GM18507 (cell line): ENCODE data around the gene BBS12.
"Not testable (repeated sequence)": the region's sequence is repeated elsewhere in the genome, so short reads cannot be mapped to it uniquely, and the experiment has no call there.

Experiments used
- DNase-seq: peaks from one replicate; pipeline ENCODE4 v3.0.0; 2011; ENCODE audit warnings: low read depth; ENCODE audit not compliant: insufficient read length; ENCODE audit errors: extremely low spot score
- FAIRE-seq: peaks from 2 replicates; lab custom pipeline; 2011; peaks lifted over from hg19 to GRCh38; lab: Jason Lieb, UNC

BBS12 gene

DNA sequence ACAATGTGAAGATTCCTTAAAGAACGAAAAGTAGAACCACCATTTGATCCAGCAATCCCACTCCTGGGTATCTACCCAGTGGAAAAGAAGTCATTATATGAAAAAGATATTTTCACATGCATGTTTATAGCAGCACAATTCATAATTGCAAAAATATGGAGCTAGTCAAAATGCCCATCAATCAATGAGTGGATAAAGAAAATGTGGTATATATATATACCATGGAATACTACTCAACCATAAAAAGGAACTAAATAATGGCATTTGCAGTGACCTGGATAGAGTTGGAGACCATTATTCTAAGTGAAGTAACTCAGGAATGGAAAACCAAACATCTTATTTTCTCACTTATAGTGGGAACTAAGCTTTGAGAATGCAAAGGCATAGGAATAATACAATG lies 54.4 kb downstream of the BBS12 start:
- DNase-seq, FAIRE-seq: not testable (repeated sequence)

DNA sequence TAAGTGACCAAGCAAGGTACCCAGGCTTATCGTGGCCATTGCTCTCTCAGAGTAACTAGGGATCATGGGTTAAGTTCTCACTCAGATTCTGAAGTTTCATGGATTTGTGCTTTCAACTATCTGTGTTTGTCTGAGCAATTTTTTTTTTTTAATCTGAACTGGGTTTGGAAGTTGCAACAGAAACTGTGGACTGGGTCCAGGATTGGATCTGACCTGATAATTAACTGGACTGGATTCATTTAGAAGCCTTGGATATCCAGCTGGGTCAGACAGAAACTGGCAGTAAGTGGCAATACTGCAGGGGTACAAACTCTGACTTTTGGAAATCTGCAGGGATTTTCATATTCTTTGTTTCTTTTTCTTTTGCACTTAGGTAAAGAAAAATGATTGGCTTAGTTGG lies 55.4 kb downstream of the BBS12 start:
- no peak for FAIRE-seq
- DNase-seq, result no peak

DNA sequence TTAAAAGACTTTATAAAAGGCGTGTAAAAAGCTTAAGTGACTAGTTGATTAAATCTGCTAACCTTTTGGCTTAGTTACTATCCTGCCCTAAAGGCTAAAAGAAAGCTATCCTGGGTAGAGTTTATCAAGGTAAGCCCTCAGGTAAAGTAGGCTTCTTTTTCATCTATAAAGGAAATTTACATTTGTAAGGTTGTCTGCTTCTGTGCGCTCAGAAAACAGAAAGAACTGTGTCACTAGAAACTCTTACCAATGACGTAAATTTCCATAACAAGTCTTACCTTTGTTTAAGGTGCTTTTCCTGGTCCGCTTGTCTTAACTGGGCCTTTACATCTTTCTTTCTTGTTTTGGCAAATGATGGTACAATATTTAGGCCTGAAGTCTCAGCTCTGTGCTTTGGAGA lies 56.4 kb downstream of the BBS12 start:
- FAIRE-seq, result no peak
- no peak for DNase-seq

DNA sequence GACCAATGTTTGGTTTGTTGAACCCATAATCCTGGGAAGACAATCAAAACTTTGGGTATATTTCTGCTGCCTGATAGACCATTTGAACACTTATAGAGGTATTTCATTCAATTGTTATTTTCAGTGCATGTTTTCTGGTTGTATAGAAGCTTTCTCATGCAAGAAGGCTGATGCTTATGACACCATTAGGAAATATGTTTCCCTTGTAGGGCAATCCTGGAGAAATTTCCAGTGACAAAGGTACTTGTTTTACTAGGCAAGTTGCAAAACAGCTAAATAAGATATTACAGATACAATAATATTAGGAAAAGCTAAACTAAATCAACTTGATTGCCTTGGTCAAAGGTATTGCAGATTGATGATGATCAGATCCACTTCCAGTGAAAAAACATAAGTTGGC lies 61.3 kb downstream of the BBS12 start:
- no peak for DNase-seq
- FAIRE-seq, result no peak
